Ovary (tissue), 9 donors: ENCODE data around the gene NRAP. TPM values are rescaled to one million over a fixed set of nuclear protein-coding genes. Genes with fewer than 3 reads are reported as not detected.

Experiments used
- DNase-seq, 5 donors: peaks; one replicate each; pipeline ENCODE4 v3.0.0-alpha.2; 2019 to 2020
- H3K27ac ChIP-seq, 2 donors: fragments of 200-600 bp; one replicate each; pipeline versions ENCODE4 v1.5.1 to v1.8.0; 2019 to 2022
- H3K27me3 ChIP-seq: fragments of 200-600 bp; one replicate; pipeline ENCODE4 v1.8.0; 2022
- H3K36me3 ChIP-seq: fragments of 200-600 bp; sonication (generic); one replicate; pipeline ENCODE4 v1.5.1; 2019
- H3K4me1 ChIP-seq: one replicate; pipeline ENCODE4 v1.8.1; 2013; ENCODE audit warnings: mild to moderate bottlenecking, moderate library complexity; ENCODE audit not compliant: insufficient read depth
- H3K4me3 ChIP-seq: fragments of 200-600 bp; sonication (generic); one replicate; pipeline ENCODE4 v1.5.1; 2017
- H3K9me3 ChIP-seq, 2 donors: fragments of 200-600 bp in 1 of 2; sonication (generic) in 1 of 2; one replicate each; pipeline versions ENCODE4 v1.5.1 to v1.8.1; 2013 to 2019; ENCODE audit warnings: mild to moderate bottlenecking in 1 of 2, moderate library complexity in 1 of 2
- EP300 ChIP-seq: sonication (generic); formaldehyde crosslinking; IDR thresholded peaks from one replicate; pipeline ENCODE4 v1.6.1; 2017; ENCODE audit warnings: antibody characterized with exemption
- POLR2A ChIP-seq: fragments of 450-650 bp; IDR thresholded peaks from one replicate; pipeline ENCODE4 v1.6.1; 2017; ENCODE audit warnings: antibody characterized with exemption, mild to moderate bottlenecking, moderate library complexity
- WGBS, 3 donors: extraction: QIAGEN DNeasy Blood & Tissue Kit in 1 of 3; methylation state at CpG; one replicate each; pipeline versions ENCODE4 v1.1.5 to v1.1.7; 2013 to 2017; 5-methylcytosine and 5-hydroxymethylcytosine counted together
- intact Hi-C, 4 donors: fragments of 100-400 bp; cut with DNase I; formaldehyde crosslinking; loops; one replicate each; pipeline versions ENCODE4 v1.11.0 to v1.15.1; 2022 to 2023
- polyA plus RNA-seq, 2 donors: library from polyadenylated mRNA; stranded (reverse); fragments of 200-250 nt in 1 of 2; fragments of 350-450 nt in 1 of 2; fragmentation: Illumina TruSeq in 1 of 2; extraction: RNeasy Lipid Tissue Mini Kit (QIAGEN cat#74804) in 1 of 2; gene quantifications; one replicate each; pipeline ENCODE4 v1.2.3, GENCODE V29; 2013 to 2014
- total RNA-seq, 7 donors: library from RNA; depleted of rRNA in 2 of 7; stranded (reverse); fragments of >200 nt in 2 of 7; fragmentation: NEBNext Ultra II Directional in 3 of 7; extraction: Animal tissue kit (Norgen Biotek cat#: 25700) in 3 of 7; gene quantifications; one replicate each; pipeline versions ENCODE4 v1.1.0 to v1.2.4, GENCODE V29; 2016 to 2023
- TF ChIP-seq, protein P1 (sequence below), 3 donors: fragments of 450-650 bp in 2 of 3; fragments of 200-600 bp in 1 of 3; IDR thresholded peaks; one replicate each; pipeline versions ENCODE4 v1.5.1 to v1.8.0; 2016 to 2022; ENCODE audit warnings: antibody characterized with exemption in 3 of 3, mild to moderate bottlenecking in 1 of 3
- donor health status: DM: no; HTN: no; CAD: no; lungs with moderate emphysema.
- donor health status: DM: no; HTN: no; CAD: no.
- donor health status: Bipolar disorder and iron deficiency.
- donor health status: DM: yes; HTN: yes; CAD: no.
- donor health status: DM: no; HTN: no; CAD: no.
- donor health status: DM: yes; HTN: yes; CAD: no.

The NRAP gene
- total and polyA plus RNA-seq, 9 donors = 0.02 to 0.25 (median 0.11) TPM; not detected in 2

- intact Hi-C loops = no loop called here
- DNase-seq = no peak
- no peaks in the 10 kb centered on the region for H3K27me3 ChIP-seq
- no peak overlapping the region for H3K4me3 ChIP-seq
- WGBS, 3 donors = 72 to 77% (median 73%) methylated on average over 3 of the region's 3 CpGs
- H3K27ac ChIP-seq = no peak overlapping the region
- TF ChIP-seq, protein P1, sequence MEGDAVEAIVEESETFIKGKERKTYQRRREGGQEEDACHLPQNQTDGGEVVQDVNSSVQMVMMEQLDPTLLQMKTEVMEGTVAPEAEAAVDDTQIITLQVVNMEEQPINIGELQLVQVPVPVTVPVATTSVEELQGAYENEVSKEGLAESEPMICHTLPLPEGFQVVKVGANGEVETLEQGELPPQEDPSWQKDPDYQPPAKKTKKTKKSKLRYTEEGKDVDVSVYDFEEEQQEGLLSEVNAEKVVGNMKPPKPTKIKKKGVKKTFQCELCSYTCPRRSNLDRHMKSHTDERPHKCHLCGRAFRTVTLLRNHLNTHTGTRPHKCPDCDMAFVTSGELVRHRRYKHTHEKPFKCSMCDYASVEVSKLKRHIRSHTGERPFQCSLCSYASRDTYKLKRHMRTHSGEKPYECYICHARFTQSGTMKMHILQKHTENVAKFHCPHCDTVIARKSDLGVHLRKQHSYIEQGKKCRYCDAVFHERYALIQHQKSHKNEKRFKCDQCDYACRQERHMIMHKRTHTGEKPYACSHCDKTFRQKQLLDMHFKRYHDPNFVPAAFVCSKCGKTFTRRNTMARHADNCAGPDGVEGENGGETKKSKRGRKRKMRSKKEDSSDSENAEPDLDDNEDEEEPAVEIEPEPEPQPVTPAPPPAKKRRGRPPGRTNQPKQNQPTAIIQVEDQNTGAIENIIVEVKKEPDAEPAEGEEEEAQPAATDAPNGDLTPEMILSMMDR (IDR thresholded peaks at IDR 0.05) = no peak
- TF ChIP-seq EP300 = no peak
- TF ChIP-seq POLR2A = no peak
- no peaks in the 10 kb centered on the region for H3K4me1 ChIP-seq
- H3K36me3 ChIP-seq = no peaks in the 10 kb centered on the region
- H3K9me3 ChIP-seq = peaks cover 0 to 8% of the 10 kb centered on the region in 2 donors
These were observed 25.7 kb upstream of the NRAP start for GRCh38 chr10:113689574-113689973.

- 96 to 100% (median 97%) methylated on average over 1 of the region's 1 CpG for WGBS, 3 donors
- peaks cover 0 to 7% of the 10 kb centered on the region in 2 donors for H3K9me3 ChIP-seq
- no peak overlapping the region for H3K4me3 ChIP-seq
- intact Hi-C loops = no loop called here
- TF ChIP-seq, protein P1 (IDR thresholded peaks at IDR 0.05) = no peak
- TF ChIP-seq EP300 (no peak), POLR2A (no peak)
- no peak overlapping the region for H3K27ac ChIP-seq
- no peaks in the 10 kb centered on the region for H3K27me3 ChIP-seq
- H3K36me3 ChIP-seq = no peaks in the 10 kb centered on the region
- H3K4me1 ChIP-seq = no peaks in the 10 kb centered on the region
- no peak for DNase-seq
These were observed 25.2 kb upstream of the NRAP start for GRCh38 chr10:113689057-113689456.

GRCh38 chr10:113687037-113687436 is 23.2 kb upstream of the NRAP start:
- DNase-seq = no peak
- Histone ChIP-seq H3K4me3 (no peak overlapping the region), H3K9me3 (no peaks in the 10 kb centered on the region), H3K4me1 (no peaks in the 10 kb centered on the region), H3K27ac (no peak overlapping the region), H3K36me3 (no peaks in the 10 kb centered on the region), H3K27me3 (no peaks in the 10 kb centered on the region)
- WGBS, 3 donors = 77 to 94% (median 84%) methylated on average over 4 of the region's 4 CpGs
- intact Hi-C loops = no loop called here
- TF ChIP-seq EP300 (no peak), POLR2A (no peak)

DNA sequence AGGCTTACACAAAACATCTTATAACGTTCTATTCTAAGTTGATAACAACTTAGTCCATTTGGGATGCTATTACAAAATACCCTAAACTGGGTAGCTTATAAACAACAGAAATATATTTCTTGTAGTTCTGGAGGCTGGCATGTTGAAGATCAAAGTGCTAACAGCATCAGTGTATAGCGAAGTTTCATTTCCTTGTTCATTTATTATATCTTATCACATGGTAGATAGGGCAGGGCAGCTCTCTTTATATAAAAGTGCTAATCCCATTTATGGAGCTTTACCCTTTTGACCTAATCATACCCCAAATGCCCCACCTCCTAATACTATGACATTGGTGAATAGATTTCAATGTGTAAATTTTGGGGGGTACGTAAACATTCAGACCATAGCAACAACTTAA is 22.2 kb upstream of the NRAP start:
- Histone ChIP-seq H3K4me1 (no peaks in the 10 kb centered on the region), H3K4me3 (no peak overlapping the region), H3K27me3 (no peaks in the 10 kb centered on the region), H3K36me3 (no peaks in the 10 kb centered on the region), H3K9me3 (no peaks in the 10 kb centered on the region), H3K27ac (no peak overlapping the region)
- TF ChIP-seq POLR2A (no peak), EP300 (no peak)
- TF ChIP-seq, protein P1 (IDR thresholded peaks at IDR 0.05) = no peak
- intact Hi-C loops = no loop called here
- no peak for DNase-seq
- 83 to 84% (median 84%) methylated on average over 3 of the region's 3 CpGs for WGBS, 3 donors

DNA sequence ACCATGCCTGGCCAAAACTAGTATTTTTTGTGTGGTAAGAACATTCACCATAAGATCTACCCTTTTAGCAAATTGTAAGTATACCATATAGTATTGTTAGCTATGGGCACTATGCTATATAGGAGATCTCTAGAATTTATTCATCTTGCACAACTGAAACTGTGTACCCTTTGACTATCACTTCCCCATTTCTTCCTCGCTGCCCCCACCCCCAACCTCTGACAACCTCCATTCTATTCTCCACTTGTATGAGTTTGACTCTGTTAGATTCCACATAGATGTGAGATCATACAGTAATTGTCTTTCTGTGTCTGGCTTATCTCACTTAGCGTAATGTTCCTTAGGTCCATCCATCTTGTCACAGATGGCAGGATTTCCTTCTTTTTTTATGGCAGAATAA is 19.5 kb upstream of the NRAP start:
- intact Hi-C loops = no loop called here
- TF ChIP-seq, protein P1 (IDR thresholded peaks at IDR 0.05) = no peak
- TF ChIP-seq POLR2A = no peak
- 96 to 97% (median 96%) methylated on average over 2 of the region's 2 CpGs for WGBS, 3 donors
- no peak for DNase-seq
- H3K4me3 ChIP-seq = no peak overlapping the region
- H3K27ac ChIP-seq = no peak overlapping the region
- no peaks in the 10 kb centered on the region for H3K36me3 ChIP-seq
- H3K9me3 ChIP-seq = no peaks in the 10 kb centered on the region
- no peaks in the 10 kb centered on the region for H3K27me3 ChIP-seq
- peaks cover 3% of the 10 kb centered on the region for H3K4me1 ChIP-seq
